Tibial nerve (tissue), 4 donors: ENCODE results near the gene SYVN1.

Experiments
- EP300 ChIP-seq, 2 donors: sonication (generic); formaldehyde crosslinking; IDR thresholded peaks; one replicate each; pipeline ENCODE4 v1.6.1; 2017; ENCODE audit warnings: antibody characterized with exemption in 2 of 2, mild to moderate bottlenecking in 1 of 2
- POLR2A ChIP-seq, 2 donors: fragments of 450-650 bp; IDR thresholded peaks; one replicate each; pipeline ENCODE4 v1.6.1; 2017; ENCODE audit warnings: antibody characterized with exemption in 2 of 2, mild to moderate bottlenecking in 2 of 2, moderate library complexity in 2 of 2
- TF ChIP-seq, protein P1 (sequence below), 5 experiments: fragments of 200-600 bp in 3 of 5; fragments of 450-650 bp in 2 of 5; sonication (generic) in 3 of 5; IDR thresholded peaks; one replicate each; pipeline ENCODE4 v1.5.1; 2016 to 2019; ENCODE audit warnings: antibody characterized with exemption in 5 of 5, mild to moderate bottlenecking in 3 of 5, moderate library complexity in 2 of 5

DNA sequence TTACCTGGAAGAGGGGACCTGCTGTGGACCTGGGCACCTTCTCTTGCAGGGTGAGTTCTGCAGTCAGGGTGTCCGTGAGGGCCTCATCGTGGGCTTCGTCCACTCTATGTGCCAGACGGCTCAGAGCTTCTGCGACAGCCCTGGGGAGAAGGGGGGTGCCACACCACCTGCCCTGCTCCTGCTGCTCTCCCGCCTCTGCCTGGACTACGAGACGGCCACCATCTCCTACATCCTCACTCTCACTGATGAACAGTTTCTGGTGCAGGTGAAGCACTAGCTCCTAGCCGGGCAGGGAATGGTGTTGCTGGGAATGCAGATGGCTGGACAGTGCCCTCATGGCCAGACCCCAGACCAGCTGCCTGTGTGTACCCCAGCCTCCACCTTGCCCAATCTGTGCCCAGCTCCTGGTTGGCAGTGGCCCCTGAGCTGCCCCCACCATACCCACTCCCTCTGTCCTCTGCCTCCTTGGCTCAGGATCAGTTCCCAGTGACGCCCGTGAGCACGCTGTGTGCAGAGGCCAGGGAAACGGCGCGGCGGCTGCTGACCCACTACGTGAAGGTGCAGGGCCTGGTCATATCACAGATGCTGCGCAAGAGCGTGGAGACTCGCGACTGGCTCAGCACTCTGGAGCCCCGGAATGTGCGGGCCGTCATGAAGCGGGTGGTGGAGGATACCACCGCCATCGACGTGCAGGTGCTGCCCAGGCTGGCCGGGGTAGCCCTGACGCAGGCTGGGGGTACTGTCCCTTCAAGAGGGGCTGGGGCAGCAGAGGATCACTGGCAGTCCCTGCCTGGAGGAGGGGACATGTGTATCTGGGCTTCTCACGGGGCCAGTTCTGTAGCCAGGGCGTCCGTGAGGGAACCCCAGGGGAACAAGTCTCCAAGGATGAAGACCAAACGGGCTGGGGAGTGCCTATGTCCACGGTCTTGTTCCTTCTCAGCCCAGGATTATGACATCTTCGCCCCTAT lies 24.8 kb downstream of the SYVN1 start:
- TF ChIP-seq, protein P1, sequence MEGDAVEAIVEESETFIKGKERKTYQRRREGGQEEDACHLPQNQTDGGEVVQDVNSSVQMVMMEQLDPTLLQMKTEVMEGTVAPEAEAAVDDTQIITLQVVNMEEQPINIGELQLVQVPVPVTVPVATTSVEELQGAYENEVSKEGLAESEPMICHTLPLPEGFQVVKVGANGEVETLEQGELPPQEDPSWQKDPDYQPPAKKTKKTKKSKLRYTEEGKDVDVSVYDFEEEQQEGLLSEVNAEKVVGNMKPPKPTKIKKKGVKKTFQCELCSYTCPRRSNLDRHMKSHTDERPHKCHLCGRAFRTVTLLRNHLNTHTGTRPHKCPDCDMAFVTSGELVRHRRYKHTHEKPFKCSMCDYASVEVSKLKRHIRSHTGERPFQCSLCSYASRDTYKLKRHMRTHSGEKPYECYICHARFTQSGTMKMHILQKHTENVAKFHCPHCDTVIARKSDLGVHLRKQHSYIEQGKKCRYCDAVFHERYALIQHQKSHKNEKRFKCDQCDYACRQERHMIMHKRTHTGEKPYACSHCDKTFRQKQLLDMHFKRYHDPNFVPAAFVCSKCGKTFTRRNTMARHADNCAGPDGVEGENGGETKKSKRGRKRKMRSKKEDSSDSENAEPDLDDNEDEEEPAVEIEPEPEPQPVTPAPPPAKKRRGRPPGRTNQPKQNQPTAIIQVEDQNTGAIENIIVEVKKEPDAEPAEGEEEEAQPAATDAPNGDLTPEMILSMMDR (IDR thresholded peaks at IDR 0.05) = no peak
- TF ChIP-seq POLR2A (IDR thresholded peaks at IDR 0.05) = no peak
- no peak for TF ChIP-seq EP300 (IDR thresholded peaks at IDR 0.05)
